ENCODE measurements around the gene CCDC14.

DNA sequence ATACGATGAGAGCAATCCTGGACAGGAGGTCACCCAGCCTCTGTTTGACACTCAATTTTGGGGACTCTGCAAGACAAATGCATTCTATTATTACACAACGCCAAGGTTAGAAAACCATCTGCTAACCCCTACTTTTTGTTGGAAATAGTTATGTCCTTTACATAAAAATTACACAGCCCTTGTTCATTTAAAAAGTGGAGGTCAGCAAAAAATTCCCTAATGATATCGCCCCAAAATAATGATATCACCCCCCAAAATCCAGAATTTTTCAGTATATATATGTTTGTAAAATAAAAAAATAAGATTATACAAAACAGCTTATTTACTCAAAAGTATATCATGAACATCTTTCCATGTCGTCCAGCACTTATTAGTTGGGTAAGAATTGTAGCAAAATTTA lies 19.5 kb upstream of the CCDC14 start:
- TF ChIP-seq, protein P1, sequence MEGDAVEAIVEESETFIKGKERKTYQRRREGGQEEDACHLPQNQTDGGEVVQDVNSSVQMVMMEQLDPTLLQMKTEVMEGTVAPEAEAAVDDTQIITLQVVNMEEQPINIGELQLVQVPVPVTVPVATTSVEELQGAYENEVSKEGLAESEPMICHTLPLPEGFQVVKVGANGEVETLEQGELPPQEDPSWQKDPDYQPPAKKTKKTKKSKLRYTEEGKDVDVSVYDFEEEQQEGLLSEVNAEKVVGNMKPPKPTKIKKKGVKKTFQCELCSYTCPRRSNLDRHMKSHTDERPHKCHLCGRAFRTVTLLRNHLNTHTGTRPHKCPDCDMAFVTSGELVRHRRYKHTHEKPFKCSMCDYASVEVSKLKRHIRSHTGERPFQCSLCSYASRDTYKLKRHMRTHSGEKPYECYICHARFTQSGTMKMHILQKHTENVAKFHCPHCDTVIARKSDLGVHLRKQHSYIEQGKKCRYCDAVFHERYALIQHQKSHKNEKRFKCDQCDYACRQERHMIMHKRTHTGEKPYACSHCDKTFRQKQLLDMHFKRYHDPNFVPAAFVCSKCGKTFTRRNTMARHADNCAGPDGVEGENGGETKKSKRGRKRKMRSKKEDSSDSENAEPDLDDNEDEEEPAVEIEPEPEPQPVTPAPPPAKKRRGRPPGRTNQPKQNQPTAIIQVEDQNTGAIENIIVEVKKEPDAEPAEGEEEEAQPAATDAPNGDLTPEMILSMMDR (IDR thresholded peaks at IDR 0.05) = no peak
- no peak for TF ChIP-seq POLR2A (IDR thresholded peaks at IDR 0.05)
